Activated T-helper 1 cell treated with anti-CD3 and anti-CD28 coated beads, Interleukin-12 subunit alpha, Interleukin-12 subunit beta, Interleukin-2, Interleukin-4 antibody, amounts not matched to agents 30 ng/mL and 10 ng/mL and 1 ng/mL, durations not matched to agents 14 hours and 24 hours and 36 hours (primary cell): ENCODE results near the gene FLYWCH1. TPM values are rescaled to one million over a fixed set of nuclear protein-coding genes. Genes with fewer than 3 reads are reported as not detected.

Source experiments
- DNase-seq: peaks from one replicate; pipeline ENCODE4 v3.0.0; 2021; ENCODE audit warnings: low spot score
- H3K27ac Mint-ChIP-seq: one replicate; pipeline ENCODE4 v1.8.0; 2021; ENCODE audit warnings: mild to moderate bottlenecking, mixed read lengths
- H3K27me3 Mint-ChIP-seq: one replicate; pipeline ENCODE4 v1.8.0; 2022; ENCODE audit warnings: mild to moderate bottlenecking, moderate library complexity, mixed read lengths; ENCODE audit not compliant: insufficient read depth
- H3K36me3 Mint-ChIP-seq: one replicate; pipeline ENCODE4 v1.8.0; 2021; ENCODE audit warnings: low read depth, mixed read lengths
- H3K4me1 Mint-ChIP-seq: one replicate; pipeline ENCODE4 v1.8.0; 2021; ENCODE audit warnings: low read depth, mixed read lengths
- H3K4me3 Mint-ChIP-seq: one replicate; pipeline ENCODE4 v1.8.0; 2021; ENCODE audit warnings: mild to moderate bottlenecking, moderate library complexity, mixed read lengths
- H3K9me3 Mint-ChIP-seq: one replicate; pipeline ENCODE4 v1.8.0; 2021; ENCODE audit warnings: mixed read lengths
- intact Hi-C: fragments of 100-400 bp; cut with micrococcal nuclease; formaldehyde crosslinking; loops from one replicate; pipeline ENCODE4 v1.15.1; 2024
- total RNA-seq: library from RNA; stranded (reverse); gene quantifications from 2 replicates; pipeline ENCODE4 v1.2.3, GENCODE V29; 2022

The FLYWCH1 gene
- total RNA-seq, 1 donor from 2014 or later, result 61.1 TPM

- Mint-ChIP-seq H3K9me3 (no peaks in the 10 kb centered on the region), H3K27ac (no peak overlapping the region), H3K4me1 (no peaks in the 10 kb centered on the region), H3K4me3 (no peak overlapping the region), H3K27me3 (no peaks in the 10 kb centered on the region), H3K36me3 (no peaks in the 10 kb centered on the region)
- intact Hi-C loops, result no loop called here
- no peak for DNase-seq
These were observed 40.9 kb downstream of the FLYWCH1 start for GRCh38 chr16:2952679-2953078.

DNA sequence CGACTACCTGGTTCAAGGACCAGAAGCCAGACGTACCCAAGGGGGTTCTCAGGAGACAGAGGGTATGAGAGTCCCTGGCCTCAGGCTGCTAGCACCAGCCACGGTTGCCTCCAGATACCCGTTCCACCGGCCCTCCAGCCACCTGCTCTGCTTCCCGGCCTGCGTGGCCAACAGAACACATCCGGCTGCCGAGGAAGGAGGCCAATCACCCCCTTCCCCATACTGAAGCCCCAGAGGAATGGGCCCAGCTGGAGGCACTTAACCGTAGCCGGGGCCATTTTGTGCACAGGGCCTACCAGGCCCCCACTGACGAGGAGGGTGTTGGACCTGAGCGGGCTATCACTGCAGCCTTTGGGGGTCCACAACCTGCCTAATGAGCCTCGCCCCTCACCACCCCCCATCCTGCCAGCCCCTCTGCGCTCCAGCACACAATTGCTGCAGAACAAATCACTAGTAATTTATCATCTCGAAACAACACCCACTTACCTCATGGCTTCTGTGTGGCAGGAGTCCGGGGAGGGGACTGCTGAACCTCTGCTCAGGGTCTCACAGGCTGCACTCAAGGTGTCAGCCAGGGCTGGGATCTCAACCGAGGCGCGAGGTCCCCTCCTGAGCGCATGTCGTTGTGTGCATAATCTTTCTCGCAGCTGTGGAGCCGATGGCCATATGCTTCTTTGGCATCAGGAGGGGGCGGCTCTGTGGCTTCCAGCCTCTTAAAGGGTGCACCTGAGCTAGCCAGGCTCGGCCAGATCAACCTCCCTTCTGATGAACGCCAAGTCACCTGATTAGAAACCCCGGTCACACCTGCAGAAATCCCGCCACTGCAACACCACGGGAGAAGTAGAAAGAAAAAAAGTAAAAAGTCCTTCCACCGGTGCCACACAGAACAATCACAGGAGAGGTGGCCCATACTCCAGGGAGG lies 42.2 kb downstream of the FLYWCH1 start:
- H3K27me3 Mint-ChIP-seq, result no peaks in the 10 kb centered on the region
- intact Hi-C loops, result no loop called here
- no peak overlapping the region for H3K4me3 Mint-ChIP-seq
- no peaks in the 10 kb centered on the region for H3K4me1 Mint-ChIP-seq
- H3K9me3 Mint-ChIP-seq, result no peaks in the 10 kb centered on the region
- no peak overlapping the region for H3K27ac Mint-ChIP-seq
- no peak for DNase-seq
- no peaks in the 10 kb centered on the region for H3K36me3 Mint-ChIP-seq

- Mint-ChIP-seq H3K36me3 (no peaks in the 10 kb centered on the region), H3K27ac (no peak overlapping the region), H3K9me3 (no peaks in the 10 kb centered on the region), H3K4me1 (no peaks in the 10 kb centered on the region), H3K27me3 (no peaks in the 10 kb centered on the region), H3K4me3 (no peak overlapping the region)
- no peak for DNase-seq
- intact Hi-C loops, result no loop called here
These were observed 43.1 kb downstream of the FLYWCH1 start for GRCh38 chr16:2954656-2955381.

DNA sequence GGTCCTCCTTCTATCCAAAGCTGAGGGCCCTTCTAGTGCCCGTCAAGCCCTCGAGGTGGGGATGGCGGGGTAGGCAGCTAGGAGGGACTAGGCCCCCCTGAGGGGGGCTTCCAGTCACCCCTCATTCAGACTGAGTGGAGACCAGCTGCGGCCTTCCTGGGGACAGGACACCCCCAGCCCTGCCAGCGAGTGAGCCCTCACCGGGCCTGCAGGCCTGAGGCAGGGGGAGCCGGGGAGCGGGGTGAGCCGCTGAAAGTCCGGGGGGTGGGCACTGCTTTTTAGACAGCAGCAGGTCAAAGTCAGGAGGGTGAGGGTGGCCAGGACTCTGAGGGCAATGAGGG lies 43.7 kb downstream of the FLYWCH1 start:
- no peaks in the 10 kb centered on the region for H3K27me3 Mint-ChIP-seq
- H3K27ac Mint-ChIP-seq, result no peak overlapping the region
- H3K4me1 Mint-ChIP-seq, result no peaks in the 10 kb centered on the region
- no peaks in the 10 kb centered on the region for H3K36me3 Mint-ChIP-seq
- H3K9me3 Mint-ChIP-seq, result no peaks in the 10 kb centered on the region
- no peak overlapping the region for H3K4me3 Mint-ChIP-seq
- no peak for DNase-seq
- intact Hi-C loops, result no loop called here

- no peaks in the 10 kb centered on the region for H3K9me3 Mint-ChIP-seq
- no peaks in the 10 kb centered on the region for H3K4me1 Mint-ChIP-seq
- no peak overlapping the region for H3K4me3 Mint-ChIP-seq
- H3K36me3 Mint-ChIP-seq, result no peaks in the 10 kb centered on the region
- intact Hi-C loops, result no loop called here
- DNase-seq, result no peak
- no peak overlapping the region for H3K27ac Mint-ChIP-seq
- no peaks in the 10 kb centered on the region for H3K27me3 Mint-ChIP-seq
These were observed 44.2 kb downstream of the FLYWCH1 start for GRCh38 chr16:2955779-2956578.

DNA sequence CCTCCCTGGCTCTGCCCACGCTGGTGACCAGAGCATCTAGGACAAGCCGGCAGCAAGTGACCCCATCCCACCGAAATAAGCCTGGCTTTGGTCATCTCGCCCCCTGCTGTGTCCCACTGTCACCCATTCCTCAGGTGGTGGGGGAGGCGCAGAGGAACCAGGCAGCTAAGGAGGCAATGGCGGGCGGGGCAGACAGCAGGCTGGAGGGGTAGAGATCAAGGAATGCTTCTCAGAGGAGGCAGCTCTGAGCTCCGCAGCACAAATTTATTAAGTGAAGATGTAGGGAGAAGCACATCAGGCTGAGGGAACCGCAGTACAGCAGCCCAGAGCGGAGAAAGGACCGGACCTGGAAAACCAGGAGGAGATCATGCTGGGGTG lies 44.8 kb downstream of the FLYWCH1 start:
- Mint-ChIP-seq H3K27me3 (peaks cover 1% of the 10 kb centered on the region), H3K4me1 (no peaks in the 10 kb centered on the region), H3K36me3 (no peaks in the 10 kb centered on the region), H3K9me3 (no peaks in the 10 kb centered on the region), H3K27ac (no peak overlapping the region), H3K4me3 (no peak overlapping the region)
- intact Hi-C loops, result no loop called here
- DNase-seq, result no peak

- no peaks in the 10 kb centered on the region for H3K36me3 Mint-ChIP-seq
- H3K27ac Mint-ChIP-seq, result no peak overlapping the region
- DNase-seq, result no peak
- intact Hi-C loops, result no loop called here
- H3K4me1 Mint-ChIP-seq, result no peaks in the 10 kb centered on the region
- no peak overlapping the region for H3K4me3 Mint-ChIP-seq
- H3K9me3 Mint-ChIP-seq, result no peaks in the 10 kb centered on the region
- H3K27me3 Mint-ChIP-seq, result peaks cover 17% of the 10 kb centered on the region
These were observed 47.5 kb downstream of the FLYWCH1 start for GRCh38 chr16:2959206-2959605.

GRCh38 chr16:2960183-2961010 lies 48.7 kb downstream of the FLYWCH1 start:
- Mint-ChIP-seq H3K4me1 (peaks cover 4% of the 10 kb centered on the region), H3K36me3 (no peaks in the 10 kb centered on the region), H3K4me3 (no peak overlapping the region), H3K27ac (no peak overlapping the region), H3K9me3 (no peaks in the 10 kb centered on the region), H3K27me3 (peaks cover 23% of the 10 kb centered on the region)
- no peak for DNase-seq
- intact Hi-C loops, result loop anchor here (1.0 kb wide), 2 partner anchors 18 to 23 kb away; no protein-coding TSS in a partner anchor

- Mint-ChIP-seq H3K4me1 (peaks cover 5% of the 10 kb centered on the region), H3K27ac (no peak overlapping the region), H3K4me3 (peak overlapping the region; percentile 15), H3K27me3 (peaks cover 25% of the 10 kb centered on the region), H3K36me3 (no peaks in the 10 kb centered on the region), H3K9me3 (no peaks in the 10 kb centered on the region)
- intact Hi-C loops, result no loop called here
- DNase-seq, result no peak
These were observed 50.8 kb downstream of the FLYWCH1 start for GRCh38 chr16:2962334-2963073.

GRCh38 chr16:2963074-2963722 lies 51.5 kb downstream of the FLYWCH1 start:
- H3K27me3 Mint-ChIP-seq, result peaks cover 27% of the 10 kb centered on the region
- intact Hi-C loops, result no loop called here
- no peaks in the 10 kb centered on the region for H3K36me3 Mint-ChIP-seq
- H3K27ac Mint-ChIP-seq, result no peak overlapping the region
- H3K9me3 Mint-ChIP-seq, result no peaks in the 10 kb centered on the region
- H3K4me1 Mint-ChIP-seq, result peaks cover 7% of the 10 kb centered on the region
- no peak for DNase-seq
- H3K4me3 Mint-ChIP-seq, result peak overlapping the region; percentile 68

- H3K9me3 Mint-ChIP-seq, result no peaks in the 10 kb centered on the region
- peaks cover 13% of the 10 kb centered on the region for H3K4me1 Mint-ChIP-seq
- intact Hi-C loops, result loop anchor here (2.0 kb wide), 1 partner anchor 59 kb away; no protein-coding TSS in a partner anchor
- H3K27ac Mint-ChIP-seq, result no peak within 1 kb of the TSS
- peaks cover 32% of the 10 kb centered on the region for H3K27me3 Mint-ChIP-seq
- H3K36me3 Mint-ChIP-seq, result no peaks in the 10 kb centered on the region
- peak; percentile 19 for DNase-seq
- H3K4me3 Mint-ChIP-seq, result peak within 1 kb of the TSS; percentile 82
These were observed 52.2 kb downstream of the FLYWCH1 start, which contains the start of gene KREMEN2 for GRCh38 chr16:2963723-2964474. Gene KREMEN2, plus strand, starts transcription at chr16:2964275. Its CDS starts 246 bp downstream, at chr16:2964521.
